Germinal center (tissue), 1 donor: Measurements from ENCODE around the gene CROCC2.

Source experiments
- DNase-seq: peaks from one replicate; pipeline ENCODE4 v3.0.0; 2012; ENCODE audit warnings: mixed read lengths, low spot score

The CROCC2 gene

DNA sequence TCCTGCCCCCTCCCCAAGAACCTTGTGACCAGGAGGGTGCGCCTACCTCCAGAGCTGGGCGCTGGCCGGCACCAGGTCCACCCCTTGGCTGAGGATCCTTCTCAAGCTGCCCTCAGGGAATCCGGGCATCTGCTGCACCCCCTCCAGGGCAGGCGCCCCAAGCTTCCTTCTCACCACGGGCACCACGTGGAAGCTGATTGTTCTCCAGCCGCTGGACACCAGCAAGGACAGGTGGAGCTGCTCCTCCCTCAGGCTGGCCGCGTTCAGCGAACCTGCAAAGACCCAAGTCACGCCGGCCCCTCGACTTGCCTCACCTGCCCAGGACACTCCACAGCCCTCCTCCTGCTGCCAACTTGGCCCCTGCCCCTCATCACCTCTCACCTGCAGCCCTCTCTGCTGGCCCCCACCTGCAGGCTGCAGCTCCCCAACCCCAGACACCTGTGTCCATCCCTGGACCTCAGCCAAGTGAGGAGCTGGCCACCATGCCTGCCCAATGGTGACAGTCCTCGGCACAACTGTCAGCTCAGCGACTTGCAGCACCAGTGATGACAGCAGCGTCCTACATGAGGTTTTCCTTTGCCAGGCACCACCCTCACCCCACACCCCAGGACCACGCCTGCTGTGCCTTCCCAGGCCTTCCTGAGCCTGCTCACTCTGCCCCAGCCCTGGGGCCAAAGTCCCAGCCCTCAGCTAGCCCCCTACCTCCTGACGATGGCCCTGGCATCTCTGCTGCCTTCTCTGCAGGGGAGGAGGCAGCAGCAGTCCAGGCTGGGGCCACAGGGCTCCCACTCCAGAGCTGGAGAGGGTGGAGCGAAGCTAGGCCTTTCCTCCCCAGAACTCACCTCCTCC is 14.4 kb upstream of the CROCC2 start:
- DNase-seq = no peak

DNA sequence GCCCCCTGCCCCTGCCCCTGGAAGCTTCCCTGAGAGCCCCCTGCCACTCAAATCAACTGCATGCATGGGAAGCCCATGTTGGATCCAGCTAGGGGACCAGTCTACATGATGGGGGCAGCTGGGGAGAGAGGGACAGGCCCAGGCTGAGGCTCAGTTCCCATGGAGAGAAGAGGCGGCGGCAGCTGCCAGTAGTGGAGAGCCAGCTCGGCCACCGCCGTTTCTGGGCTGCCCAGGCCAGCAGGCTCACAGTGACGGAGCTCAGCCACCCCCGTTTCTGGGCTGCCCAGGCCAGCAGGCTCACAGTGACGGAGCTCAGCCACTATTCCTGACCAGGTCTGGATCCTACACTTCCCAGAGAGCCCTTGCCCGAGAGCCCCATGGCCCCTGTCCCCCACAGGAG is 13.8 kb upstream of the CROCC2 start:
- no peak for DNase-seq

DNA sequence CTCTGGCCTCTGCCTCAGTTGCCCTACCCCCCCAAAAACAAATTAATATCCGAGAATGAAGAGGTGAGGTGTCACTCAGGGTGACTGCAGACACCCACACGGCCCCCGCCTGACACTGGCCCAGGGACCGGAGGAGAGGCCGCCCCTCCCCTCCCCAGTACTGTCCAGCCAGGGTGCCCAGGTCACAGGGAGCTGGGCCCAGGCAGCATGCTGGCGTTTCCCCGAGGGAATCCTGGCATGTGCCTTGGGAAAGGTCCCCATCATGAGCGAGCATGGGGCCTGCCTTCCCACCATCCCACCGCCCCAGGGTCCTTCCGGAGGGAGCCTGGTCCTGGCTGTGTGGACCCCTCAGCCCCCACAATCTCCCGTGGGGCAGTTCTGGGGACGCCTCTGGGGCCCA is 13.2 kb upstream of the CROCC2 start:
- no peak for DNase-seq

DNA sequence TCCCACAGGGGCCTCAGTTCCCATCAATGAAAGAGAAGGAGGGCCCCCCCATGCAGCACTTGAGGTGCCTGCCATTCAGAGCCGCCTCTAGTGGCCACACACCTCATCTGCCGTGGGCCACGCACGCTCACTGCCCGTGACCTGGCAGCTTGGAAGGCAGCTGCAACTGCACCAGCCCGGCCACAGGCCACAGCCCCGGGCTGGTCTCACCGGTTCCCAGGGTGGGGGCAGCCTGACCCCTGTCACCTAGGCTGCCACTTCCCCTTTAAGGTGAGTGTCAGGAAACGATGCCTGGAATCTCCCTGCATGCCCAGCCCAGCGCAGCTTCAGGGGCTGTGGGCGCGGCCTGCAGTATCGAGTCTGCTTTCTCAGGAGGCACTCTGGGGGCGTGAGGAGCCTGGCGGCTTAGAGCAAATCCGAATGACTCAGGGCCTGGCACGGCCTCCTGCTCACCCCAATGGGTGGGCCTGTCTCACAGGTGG is 12.7 kb upstream of the CROCC2 start:
- DNase-seq = no peak

DNA sequence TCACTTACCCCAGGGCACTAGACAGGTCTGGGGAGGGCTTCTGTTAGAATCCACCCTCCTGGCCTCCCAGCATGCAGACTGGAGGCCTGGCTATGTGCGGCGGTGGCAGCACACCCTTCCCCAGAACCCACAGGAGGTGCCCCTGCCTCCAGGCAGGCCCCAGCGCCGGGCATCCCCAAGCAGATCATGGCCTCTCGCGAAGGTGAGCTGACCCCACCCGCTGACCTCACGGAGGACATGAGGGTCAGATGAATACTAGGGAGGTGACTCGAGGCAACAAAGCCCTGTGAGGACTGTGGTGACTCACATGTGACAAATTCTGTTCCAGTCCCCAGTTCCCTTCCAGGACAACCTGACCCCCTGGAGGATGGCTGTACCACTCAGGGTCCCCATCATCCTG is 12.1 kb upstream of the CROCC2 start:
- no peak for DNase-seq

DNA sequence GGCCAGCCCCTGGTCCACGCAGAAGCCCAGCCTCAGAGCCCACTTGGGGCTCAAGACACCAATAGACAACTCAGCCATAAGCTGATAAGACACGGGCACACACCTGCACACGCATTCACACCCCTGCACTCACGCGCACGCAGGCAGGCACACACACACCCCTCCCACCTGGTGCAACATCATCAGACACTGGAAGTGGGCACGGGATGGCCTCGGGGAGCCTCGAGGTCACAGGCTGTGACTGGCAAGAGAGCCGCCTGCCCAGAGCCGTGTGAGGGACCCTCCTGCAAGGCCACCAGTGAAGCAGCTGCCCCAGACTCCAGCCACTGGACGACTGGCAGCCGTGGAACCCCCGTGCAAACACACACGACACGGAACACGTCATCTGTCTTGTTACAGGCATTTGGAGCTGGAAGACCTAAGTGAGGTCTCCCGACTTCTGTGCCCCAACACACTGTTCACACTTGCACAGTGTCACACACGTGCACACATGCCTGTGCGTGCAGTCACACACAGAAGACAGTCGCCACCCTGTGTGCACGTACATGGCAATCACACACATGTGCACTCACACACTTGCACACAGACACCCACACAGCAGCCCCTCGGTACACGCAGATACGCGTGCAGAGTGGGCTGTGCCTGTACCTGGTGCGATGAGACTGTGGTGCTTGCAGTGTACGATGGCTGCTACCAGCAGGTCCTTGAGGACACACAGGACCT is 11.1 kb upstream of the CROCC2 start:
- DNase-seq = no peak

DNA sequence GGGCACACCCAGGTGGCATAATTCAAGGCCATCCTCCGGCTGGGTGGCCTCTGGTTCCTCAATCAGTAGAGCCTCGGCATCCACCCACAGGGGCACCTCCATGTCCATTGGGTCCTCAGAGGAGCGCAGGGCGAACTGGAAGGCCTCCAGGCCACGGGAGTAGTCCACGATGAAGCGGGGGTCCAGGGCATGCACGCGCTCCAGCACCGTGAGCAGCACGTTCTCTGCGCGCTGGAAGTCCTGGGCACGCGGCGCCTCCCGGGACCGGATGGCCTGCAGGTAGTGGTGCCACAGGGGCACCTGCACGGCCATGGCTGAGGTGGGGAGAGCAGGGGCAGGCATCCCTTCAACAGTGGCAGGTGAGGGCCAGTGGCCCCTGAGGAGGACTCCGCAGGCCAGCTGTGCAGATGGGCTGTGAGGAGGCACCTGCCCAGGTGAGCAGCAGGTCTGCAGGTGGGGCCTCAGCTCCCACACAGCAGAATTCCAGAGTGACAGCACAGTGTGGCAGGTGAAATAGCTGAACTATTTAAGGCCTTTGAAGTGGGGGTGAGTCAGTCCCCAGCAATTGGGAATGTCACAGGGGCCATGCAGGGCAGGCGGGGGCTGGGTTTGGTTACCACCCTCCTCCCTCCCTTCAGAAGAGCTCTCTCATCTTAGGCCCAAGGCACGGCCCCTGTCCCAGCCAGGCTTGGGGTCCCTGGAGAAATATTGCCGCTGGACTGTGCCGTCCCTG is 10.3 kb upstream of the CROCC2 start, which contains the start of gene MAB21L4:
Gene MAB21L4, minus strand, starts transcription at position 501 of the 733 bp plus-strand sequence. Its CDS starts 159 bp downstream, at position 342.
- DNase-seq = no peak

DNA sequence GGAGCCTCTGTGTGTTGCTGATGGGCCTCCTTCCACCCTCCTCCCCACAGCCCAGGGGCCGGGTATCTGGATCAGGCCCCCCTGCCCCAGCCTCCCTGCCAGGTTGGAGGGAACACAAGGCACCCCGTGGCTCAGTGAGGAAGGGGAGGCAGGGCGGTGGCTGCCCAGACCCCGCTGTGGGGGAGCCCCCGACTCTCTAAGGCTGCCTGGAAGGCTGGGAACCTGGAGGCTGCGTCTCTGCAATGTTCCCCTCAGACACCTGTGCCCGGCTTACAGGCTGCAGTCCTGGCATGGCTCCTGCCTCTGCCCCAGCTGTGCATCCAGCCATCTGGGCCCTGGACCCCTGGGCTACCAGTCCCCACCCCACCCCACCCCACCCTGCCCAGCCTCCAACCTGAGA is 9.7 kb upstream of the CROCC2 start:
- no peak for DNase-seq

DNA sequence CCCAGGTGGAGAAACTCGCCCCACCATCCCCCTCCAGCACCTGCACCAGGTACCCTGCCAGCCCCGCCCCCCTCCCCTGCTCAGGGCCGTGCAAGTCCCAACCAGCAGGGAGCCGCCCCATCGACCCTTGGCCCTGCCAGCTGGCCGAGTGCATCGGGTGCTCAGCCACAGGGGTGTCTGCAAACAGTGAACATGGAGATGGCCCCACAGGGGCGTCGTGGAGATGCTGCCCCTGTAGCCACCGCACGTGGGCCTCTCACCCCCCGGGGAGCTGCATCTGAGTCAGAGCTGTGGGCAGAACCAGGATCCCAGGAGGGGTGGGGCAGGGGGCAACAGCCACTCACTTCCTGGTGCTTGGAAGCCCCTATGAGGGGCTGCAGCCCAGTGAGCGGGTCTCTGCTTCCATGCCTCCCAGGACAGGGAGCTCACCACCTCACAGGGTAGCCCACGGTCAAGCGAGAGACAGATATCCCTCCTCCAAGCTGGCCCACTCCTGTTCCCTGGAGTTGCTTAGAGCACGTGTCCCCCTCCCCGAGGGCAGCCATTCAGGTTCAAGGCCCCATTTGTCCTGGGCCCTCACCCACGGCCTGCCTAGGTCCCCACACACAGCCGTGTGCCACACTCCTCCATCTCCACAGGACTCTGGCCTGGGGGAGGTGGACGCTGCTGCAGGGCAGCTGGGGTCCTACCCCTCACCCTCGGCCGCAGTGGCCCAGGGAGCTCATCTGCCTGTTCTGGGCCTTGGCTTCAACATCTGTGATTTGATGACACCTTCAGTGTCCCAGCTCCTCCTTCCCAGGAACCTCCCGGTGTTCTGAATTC is 9.1 kb upstream of the CROCC2 start:
- DNase-seq = no peak

DNA sequence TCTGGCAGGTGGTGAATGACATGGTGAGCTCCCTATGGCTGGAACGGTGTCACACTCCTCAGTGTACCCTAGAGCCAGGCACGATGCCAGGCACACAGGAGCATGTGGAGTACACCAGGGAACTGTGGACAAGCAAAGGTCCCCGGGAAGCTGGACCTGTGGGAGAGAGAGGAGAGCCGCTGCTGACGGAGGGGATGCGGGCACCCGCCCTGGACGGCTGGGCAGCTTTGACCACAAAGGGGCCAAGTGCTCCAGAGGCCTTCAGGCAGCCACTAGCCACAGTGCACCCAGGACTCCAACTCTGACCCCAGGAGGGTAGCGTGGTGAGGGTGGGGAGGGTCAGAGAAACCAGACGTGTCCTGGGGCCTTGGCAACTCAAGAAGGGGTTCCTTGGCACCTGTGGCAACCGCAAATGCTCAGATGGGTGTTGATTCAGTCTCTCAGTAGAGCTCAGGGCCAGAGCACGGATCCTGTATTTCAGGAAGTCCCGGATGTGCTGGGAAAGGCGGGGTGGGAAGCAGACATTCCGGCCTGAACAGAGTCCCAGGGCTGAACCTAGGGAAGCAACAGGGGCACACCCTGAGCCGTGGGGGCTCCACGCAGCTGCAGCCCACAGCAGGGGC is 7.9 kb upstream of the CROCC2 start:
- no peak for DNase-seq

DNA sequence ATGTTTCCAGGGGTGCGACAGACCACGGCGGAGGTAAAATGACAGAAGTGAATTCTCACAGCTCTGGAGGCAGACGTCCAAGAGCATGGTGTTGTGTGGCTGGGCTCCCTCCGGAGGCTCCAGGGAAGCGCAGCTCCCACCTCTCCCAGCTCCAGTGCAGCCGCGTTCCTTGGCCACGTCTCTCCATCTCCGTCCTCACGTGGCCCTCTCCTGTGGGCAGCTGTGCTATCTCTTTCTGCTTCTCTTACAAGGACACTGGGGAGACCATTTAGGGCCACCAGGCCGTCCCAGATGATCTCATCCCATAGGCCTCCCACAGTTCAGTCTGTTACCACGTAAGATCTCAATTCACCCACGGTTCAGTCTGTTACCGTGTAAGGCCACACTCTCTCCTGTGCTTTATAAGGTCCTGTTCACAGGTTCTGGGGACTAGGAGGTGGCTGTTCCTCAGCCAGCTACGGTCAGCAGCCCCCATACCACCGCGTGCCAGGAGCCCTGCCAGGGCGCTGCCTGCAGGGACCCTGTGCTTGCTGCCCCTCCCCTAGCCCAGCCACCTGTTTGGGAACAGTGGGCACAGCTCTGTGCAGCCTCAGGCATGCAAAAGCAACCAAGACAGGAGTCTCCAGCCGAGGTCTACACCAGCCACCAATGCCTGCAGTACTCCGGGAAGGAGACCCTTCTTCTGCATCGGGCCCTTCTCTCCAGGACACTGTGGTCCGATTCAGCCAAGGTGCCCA is 7.2 kb upstream of the CROCC2 start:
- DNase-seq = no peak

DNA sequence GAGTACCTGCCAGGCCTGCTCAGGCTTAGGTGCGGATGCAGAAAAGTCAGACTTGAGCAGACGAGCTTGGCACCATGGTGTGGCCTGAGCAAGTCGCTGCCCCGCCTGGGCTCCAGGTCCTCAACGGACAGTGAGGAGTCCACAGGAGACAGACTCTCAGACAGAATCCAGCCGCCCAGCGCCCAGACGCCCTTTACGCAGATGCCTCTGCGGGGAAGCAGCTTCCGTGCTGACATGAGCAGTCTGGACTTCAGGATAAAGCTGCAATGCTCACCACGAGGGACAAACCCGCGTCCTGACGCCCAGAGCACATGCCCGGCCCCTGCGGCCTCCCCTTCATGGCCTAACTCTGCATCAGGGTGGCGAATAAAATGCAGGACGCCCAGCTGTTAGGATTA is 6.7 kb upstream of the CROCC2 start:
- no peak for DNase-seq

DNA sequence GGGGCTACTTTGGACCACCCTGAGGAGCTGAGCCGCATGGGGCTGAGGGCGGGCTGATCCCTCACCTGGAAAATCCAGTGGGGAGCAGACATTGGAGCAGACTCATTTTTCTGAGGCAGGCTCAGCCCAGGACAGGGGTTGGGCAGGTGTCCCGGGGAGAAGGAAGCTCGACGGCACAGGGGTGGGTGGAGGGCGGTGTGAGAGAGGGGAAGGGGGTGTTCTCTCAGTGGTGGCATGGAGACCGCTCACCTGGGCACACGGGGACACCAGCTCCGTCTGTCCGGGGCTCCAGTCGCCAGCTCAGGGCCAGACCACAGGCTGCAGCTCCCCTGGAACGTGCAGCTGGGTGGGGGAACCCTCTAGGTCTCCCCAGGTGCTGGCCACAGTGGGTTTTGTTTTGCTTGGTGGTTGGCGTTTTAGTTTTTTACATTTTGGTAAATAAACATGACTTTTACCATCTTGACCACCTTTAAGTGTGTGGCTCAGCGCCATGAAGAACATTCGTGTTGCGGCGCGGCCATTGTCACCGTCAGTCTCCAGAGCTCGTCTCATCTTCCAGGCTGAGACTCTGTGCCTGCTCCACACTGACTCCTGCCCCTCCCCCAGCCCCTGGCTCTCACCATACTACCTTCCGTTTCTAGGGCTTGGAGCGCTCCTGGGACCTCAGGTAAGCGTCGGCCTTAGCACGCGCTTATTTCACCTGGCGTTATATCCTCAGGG is 5.8 kb upstream of the CROCC2 start:
- DNase-seq = no peak

DNA sequence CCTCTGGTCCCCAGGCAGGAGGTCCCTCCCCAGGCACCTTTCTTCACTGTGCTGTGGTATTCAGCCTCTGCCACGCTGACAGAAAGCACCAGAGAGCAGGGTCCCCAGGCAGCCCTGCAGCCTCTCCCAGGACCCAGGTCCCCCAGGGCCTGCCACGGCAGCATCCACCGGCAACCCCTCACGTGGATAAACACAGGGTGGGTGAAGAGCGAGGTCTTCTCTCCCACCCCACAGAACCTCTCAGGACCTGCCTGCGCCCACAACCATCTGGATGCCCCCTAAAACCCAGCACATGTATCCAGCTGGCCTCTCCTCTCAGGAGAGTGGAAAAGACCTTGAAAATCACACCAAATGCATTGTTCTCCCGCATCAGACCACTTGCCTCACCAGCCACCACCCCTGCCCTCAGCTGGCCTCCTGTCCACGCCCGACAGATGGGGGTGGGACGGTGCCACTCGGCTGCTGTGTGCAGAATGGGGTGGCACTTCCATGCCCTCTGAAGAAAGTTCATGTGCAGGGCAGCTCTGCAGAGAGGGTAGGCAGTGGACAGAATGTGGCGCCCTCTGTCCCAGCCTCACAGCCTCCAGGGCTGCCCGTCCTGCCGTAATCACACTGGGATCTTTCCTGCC is 4.0 kb upstream of the CROCC2 start:
- no peak for DNase-seq

DNA sequence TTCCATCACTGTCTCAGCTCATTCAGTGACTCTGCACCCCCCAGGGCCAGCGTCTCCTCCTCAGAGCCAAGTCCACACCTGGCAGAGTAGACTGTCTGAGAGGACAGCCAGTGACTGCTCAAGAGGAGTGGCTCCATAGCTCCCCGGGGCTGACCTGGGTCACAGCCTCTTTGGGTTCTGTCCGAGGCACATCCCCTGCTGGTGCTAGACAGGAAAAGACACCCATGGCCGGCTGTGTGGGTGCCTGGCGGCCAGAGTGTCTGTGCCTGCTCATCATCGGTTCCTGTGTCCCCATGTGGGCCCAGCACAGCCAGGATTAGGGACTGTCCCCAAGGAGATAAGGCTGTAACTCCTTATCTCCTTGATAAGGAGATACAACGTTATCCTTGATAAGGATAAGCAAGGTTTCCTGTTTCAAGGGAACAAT is 3.5 kb upstream of the CROCC2 start:
- DNase-seq = no peak

DNA sequence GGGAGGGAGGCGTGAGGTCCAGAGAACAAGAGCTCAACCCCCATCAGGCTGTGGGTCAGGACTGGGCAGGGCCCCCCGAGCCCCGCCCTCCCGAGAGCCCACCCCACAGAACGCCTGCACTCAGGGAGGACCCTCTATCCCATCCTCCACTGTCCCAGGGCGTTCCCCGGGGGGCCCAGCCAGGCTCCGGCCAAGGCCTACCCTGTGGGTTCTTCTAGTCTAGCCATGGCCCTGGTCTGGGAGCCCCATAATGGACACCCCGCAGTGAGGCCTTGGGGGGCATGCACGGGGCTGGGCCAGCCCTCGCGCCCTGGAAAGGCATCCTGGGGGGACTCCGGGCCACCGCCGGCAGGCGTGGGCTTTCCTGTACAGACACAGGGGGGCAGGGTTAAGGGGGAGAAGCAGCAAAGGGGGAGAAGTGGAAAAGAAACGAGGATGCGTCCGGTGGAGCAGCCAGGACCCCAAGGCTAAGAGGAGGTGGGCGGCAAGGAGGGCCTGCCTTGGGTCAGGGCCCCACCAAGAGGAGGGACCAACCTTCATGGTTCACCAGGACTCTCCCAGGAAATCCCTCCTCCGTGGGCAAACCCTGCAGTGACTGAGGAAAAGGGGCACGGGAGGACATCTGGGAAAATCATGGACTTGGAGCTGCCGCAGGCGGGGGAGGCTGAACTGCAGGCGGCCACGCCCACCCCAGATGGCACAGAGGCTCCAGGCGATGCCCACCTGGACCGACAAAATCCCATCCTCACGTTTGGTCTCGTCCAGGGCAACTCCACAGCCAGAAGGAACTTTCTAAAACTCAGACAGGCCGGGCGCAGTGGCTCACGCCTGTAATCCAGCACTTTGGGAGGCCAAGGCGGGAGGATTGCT is 2.7 kb upstream of the CROCC2 start:
- DNase-seq = no peak

DNA sequence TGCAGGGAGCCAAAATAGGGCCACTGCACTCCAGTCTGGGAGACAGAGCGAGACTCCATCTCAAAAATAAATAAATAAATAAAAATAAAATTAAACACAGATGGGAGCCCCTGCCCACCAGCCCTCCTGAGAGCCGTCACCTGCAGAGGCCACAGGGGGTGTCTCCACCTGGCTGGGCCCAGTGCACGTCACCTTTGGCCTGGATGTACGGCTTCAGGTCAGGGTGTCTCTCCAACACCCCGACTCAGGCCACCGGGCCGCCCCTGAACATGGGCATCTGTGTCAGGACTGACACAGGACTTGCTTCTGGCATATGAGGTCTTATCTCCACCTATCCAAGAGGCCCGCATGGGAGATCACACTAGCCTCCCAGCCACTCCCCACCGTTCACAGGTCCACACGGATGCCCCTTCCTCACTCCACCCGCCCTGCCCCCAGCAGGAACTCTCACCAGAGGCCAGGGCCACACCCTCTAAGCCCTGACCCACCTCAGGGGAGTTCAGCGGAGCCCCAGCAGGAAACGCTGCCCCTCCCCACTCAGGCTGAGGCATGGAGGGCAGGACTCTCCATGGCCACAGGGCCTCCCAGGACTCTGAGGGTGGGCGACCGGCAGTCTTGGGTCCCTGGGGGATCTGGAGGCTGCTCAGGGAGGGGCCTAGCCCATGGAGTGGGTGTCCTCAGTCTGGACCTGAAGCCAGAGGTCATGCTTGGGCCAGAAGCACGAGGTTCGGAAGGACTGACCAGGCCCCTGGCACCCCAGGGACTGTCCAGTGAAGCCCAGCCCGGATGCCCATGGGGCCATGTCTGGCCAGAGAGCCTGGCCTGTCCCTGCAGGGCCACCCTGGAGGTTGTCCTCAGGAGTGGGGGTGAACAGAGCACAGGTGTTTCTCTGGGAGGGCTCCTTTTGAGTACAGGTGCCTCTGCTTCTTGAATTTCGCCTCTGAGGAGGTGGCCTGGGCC is 1.6 kb upstream of the CROCC2 start:
- no peak for DNase-seq
